Esophagus muscularis mucosa (tissue), 4 donors: ENCODE results near the gene HAO2.

Experiments used
- CTCF ChIP-seq, 3 experiments: fragments of 200-600 bp in 2 of 3; fragments of 450-650 bp in 1 of 3; sonication (generic) in 2 of 3; IDR thresholded peaks; one replicate each; pipeline ENCODE4 v1.5.1; 2017 to 2019; ENCODE audit warnings: antibody characterized with exemption in 3 of 3, mild to moderate bottlenecking in 2 of 3, moderate library complexity in 1 of 3
- EP300 ChIP-seq: sonication (generic); formaldehyde crosslinking; IDR thresholded peaks from one replicate; pipeline ENCODE4 v1.6.1; 2017; ENCODE audit warnings: antibody characterized with exemption
- POLR2A ChIP-seq: fragments of 450-650 bp; IDR thresholded peaks from one replicate; pipeline ENCODE4 v1.6.1; 2017; ENCODE audit warnings: antibody characterized with exemption, moderate library complexity, mild to moderate bottlenecking, low read depth

- TF ChIP-seq EP300 (no peak), POLR2A (no peak), CTCF (IDR thresholded peaks at IDR 0.05) (no peak)
These were observed 41.5 kb upstream of the HAO2 start for GRCh38 chr1:119327094-119327449.
